Transverse colon (tissue), 4 donors: ENCODE data around the gene PSEN2. TPM values are rescaled to one million over a fixed set of nuclear protein-coding genes. Genes with fewer than 3 reads are reported as not detected.

ENCODE experiments used
- DNase-seq: peaks from one replicate; pipeline ENCODE4 v3.0.0-alpha.2; 2019
- H3K27ac ChIP-seq, 4 donors: fragments of 200-600 bp; sonication (generic); 2 replicates each; pipeline ENCODE4 v1.5.1; 2016 to 2018; ENCODE audit warnings: inconsistent platforms in 4 of 4
- H3K27me3 ChIP-seq: fragments of 200-600 bp; sonication (generic); 2 replicates; pipeline ENCODE4 v1.5.1; 2017; ENCODE audit warnings: inconsistent platforms
- H3K36me3 ChIP-seq, 4 donors: fragments of 200-600 bp; sonication (generic); 2 replicates each; pipeline ENCODE4 v1.5.1; 2017 to 2019; ENCODE audit warnings: inconsistent platforms in 4 of 4
- H3K4me1 ChIP-seq, 4 donors: fragments of 200-600 bp; sonication (generic); 2 replicates each; pipeline ENCODE4 v1.5.1; 2017 to 2020; ENCODE audit warnings: inconsistent platforms in 4 of 4
- H3K4me3 ChIP-seq, 4 donors: fragments of 200-600 bp; sonication (generic); 1 replicate in 1 of 4; 2 replicates in 3 of 4; pipeline versions ENCODE4 v1.5.1 to v1.6.1; 2017 to 2019; ENCODE audit warnings: inconsistent platforms in 4 of 4
- H3K9me3 ChIP-seq, 2 donors: fragments of 200-600 bp; sonication (generic); 2 replicates each; pipeline ENCODE4 v1.5.1; 2017 to 2019; ENCODE audit warnings: inconsistent platforms in 2 of 2
- EP300 ChIP-seq: sonication (generic); formaldehyde crosslinking; IDR thresholded peaks from one replicate; pipeline ENCODE4 v1.6.1; 2017; ENCODE audit warnings: antibody characterized with exemption, low read depth
- POLR2A ChIP-seq: fragments of 450-650 bp; IDR thresholded peaks from one replicate; pipeline ENCODE4 v1.6.1; 2016; ENCODE audit warnings: antibody characterized with exemption, mild to moderate bottlenecking, moderate library complexity
- POLR2AphosphoS5 ChIP-seq, 3 donors: sonication (generic); formaldehyde crosslinking; IDR thresholded peaks; one replicate each; pipeline ENCODE4 v1.6.1; 2016; ENCODE audit warnings: antibody characterized with exemption in 3 of 3
- WGBS, 2 donors: methylation state at CpG; one replicate each; pipeline ENCODE4 v1.1.5; 2018; ENCODE audit warnings: low coverage in 1 of 2; 5-methylcytosine and 5-hydroxymethylcytosine counted together
- in situ Hi-C, 4 donors: fragments of 200-750 bp; cut with MboI; loops; one replicate each; pipeline versions ENCODE4 v1.15.0 to v1.15.1; 2017; ENCODE audit warnings: low sequenced_read_pairs in 3 of 4, low pct_ligation_motif_present in 1 of 4, low pct_unique_long_range_greater_than_20kb in 1 of 4
- intact Hi-C: fragments of 100-400 bp; cut with DNase I; formaldehyde crosslinking; loops from one replicate; pipeline ENCODE4 v1.15.1; 2023; ENCODE audit warnings: low total_unique reads
- total RNA-seq, 4 donors: library from RNA; depleted of rRNA; stranded (reverse); fragments of >200 nt; gene quantifications; one replicate each; pipeline ENCODE4 v1.1.0, GENCODE V29; 2016
- TF ChIP-seq, protein P1 (sequence below), 5 experiments: fragments of 200-600 bp in 3 of 5; fragments of 450-650 bp in 2 of 5; sonication (generic) in 3 of 5; IDR thresholded peaks; 1 replicate in 2 of 5; 2 replicates in 3 of 5; pipeline ENCODE4 v1.5.1; 2016 to 2017; ENCODE audit warnings: antibody characterized with exemption in 5 of 5, inconsistent platforms in 3 of 5, mild to moderate bottlenecking in 2 of 5, moderate library complexity in 1 of 5

The PSEN2 gene
- total RNA-seq, 4 donors from 2014 or later, result 24.6 to 47.5 (median 35.6) TPM

DNA sequence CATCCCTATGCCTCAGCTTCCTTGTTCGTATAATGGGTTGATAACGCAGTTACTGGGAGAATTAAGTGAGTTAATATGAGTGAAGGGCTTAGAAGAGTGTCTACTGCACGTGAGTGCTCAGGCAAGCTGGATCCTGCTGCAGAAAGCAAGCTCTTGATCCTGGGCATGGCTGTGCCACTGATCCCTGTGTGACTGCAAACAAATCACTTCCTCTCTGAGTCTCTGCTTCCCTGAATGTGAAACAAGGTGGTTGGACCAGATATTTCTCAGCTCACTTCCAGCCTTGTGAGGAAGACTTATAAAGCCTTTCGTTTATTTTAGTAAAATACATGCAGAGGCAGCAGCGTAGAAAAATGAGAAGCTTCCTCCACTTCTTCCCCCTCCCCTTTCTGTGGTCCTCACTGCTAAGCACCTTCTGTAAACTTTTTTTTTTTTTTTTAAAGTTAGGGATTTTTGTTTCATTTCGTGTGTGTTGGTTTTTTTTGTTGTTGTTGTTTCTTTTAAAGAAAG is 13.8 kb downstream of the PSEN2 start:
- no peak for DNase-seq
- WGBS, 2 donors, result 42 to 67% methylated on average over 3 to 6 of the region's 6 CpGs
- Histone ChIP-seq H3K4me3 (no peak overlapping the region), H3K27ac (no peak overlapping the region), H3K27me3 (no peaks in the 10 kb centered on the region), H3K36me3 (peaks cover 0 to 4% (median 0%) of the 10 kb centered on the region in 4 donors), H3K4me1 (peaks cover 5 to 22% (median 13%) of the 10 kb centered on the region in 4 donors), H3K9me3 (no peaks in the 10 kb centered on the region)
- TF ChIP-seq, protein P1, sequence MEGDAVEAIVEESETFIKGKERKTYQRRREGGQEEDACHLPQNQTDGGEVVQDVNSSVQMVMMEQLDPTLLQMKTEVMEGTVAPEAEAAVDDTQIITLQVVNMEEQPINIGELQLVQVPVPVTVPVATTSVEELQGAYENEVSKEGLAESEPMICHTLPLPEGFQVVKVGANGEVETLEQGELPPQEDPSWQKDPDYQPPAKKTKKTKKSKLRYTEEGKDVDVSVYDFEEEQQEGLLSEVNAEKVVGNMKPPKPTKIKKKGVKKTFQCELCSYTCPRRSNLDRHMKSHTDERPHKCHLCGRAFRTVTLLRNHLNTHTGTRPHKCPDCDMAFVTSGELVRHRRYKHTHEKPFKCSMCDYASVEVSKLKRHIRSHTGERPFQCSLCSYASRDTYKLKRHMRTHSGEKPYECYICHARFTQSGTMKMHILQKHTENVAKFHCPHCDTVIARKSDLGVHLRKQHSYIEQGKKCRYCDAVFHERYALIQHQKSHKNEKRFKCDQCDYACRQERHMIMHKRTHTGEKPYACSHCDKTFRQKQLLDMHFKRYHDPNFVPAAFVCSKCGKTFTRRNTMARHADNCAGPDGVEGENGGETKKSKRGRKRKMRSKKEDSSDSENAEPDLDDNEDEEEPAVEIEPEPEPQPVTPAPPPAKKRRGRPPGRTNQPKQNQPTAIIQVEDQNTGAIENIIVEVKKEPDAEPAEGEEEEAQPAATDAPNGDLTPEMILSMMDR (IDR thresholded peaks at IDR 0.05), result no peak
- no peak for TF ChIP-seq POLR2AphosphoS5 (IDR thresholded peaks at IDR 0.05)
- no peak for TF ChIP-seq EP300
- no peak for TF ChIP-seq POLR2A
- intact Hi-C loops, result no loop called here
- in situ Hi-C loops, result no loop called here

DNA sequence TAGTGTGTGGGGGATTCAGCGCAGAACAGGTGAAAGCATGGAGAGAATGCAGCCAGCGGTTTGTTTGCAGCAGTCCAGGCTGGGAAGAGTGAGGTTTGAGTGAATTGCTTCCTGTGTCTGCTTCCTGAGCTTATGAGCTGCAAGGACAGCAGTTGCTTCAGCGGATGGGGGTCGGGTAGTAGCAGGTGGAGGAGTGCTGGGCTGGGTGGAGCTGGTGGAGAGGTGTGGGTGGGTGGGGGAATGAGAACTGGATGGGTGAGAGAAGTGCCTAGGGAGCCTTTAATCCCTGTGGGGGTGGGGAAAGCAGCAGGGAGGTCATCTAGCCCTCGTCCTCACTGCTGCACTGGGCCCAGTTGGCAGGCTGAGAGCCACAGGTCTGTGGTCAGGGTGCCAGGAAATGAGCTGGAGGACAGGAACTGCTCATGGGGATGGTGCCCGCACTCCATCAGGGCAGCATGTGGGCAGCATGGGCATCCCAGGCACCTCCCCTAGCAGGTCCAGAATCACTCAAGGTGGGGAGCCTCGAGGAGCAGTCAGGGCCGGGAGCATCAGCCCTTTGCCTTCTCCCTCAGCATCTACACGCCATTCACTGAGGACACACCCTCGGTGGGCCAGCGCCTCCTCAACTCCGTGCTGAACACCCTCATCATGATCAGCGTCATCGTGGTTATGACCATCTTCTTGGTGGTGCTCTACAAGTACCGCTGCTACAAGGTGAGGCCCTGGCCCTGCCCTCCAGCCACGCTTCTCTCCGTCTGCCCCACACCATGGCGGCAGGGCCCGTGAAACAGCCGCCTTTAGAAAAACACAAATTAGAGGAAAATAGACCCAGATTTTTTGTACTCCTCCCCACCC is 14.8 kb downstream of the PSEN2 start:
- H3K4me3 ChIP-seq, result no peak overlapping the region
- H3K27me3 ChIP-seq, result no peaks in the 10 kb centered on the region
- 64 to 88% methylated on average over 3 to 20 of the region's 20 CpGs for WGBS, 2 donors
- intact Hi-C loops (no loop called here), in situ Hi-C loops (no loop called here)
- peaks cover 0 to 4% (median 0%) of the 10 kb centered on the region in 4 donors for H3K36me3 ChIP-seq
- H3K27ac ChIP-seq, result no peak overlapping the region
- no peak for DNase-seq
- peaks cover 5 to 22% (median 13%) of the 10 kb centered on the region in 4 donors for H3K4me1 ChIP-seq
- TF ChIP-seq POLR2AphosphoS5 (IDR thresholded peaks at IDR 0.05), result no peak
- no peaks in the 10 kb centered on the region for H3K9me3 ChIP-seq

GRCh38 chr1:226886122-226886901 is 15.9 kb downstream of the PSEN2 start:
- 54 to 80% methylated on average over 4 to 9 of the region's 9 CpGs for WGBS, 2 donors
- intact Hi-C loops, result no loop called here
- in situ Hi-C loops, result no loop called here

DNA sequence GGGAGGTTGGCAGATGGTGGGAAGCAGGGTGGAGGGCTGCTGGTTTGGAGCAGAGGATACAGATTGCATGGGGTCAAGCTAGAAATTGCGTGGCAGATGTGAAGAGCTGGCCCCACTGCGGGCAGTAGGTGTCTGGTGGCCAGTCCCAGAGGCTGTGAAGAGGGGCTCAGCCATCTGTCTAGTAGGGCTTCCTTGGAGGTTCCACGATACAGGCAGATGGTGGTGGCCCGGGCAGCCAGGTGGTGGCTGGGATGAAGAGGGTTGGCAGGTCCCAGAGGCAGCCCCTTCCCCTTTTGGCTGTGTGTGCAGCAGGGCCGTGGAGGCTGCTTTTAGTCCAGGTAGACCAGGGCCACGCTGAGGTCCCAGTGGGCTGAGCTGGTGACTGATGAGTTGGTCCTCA is 16.6 kb downstream of the PSEN2 start:
- 92% methylated on average over 6 of the region's 6 CpGs; no CpG with 5 or more reads in 1 of the 2 donors for WGBS, 2 donors
- DNase-seq, result no peak
- TF ChIP-seq POLR2A (no peak), POLR2AphosphoS5 (IDR thresholded peaks at IDR 0.05) (no peak), EP300 (no peak)
- TF ChIP-seq, protein P1 (IDR thresholded peaks at IDR 0.05), result no peak
- H3K9me3 ChIP-seq, result no peaks in the 10 kb centered on the region
- peaks cover 5 to 21% (median 13%) of the 10 kb centered on the region in 4 donors for H3K4me1 ChIP-seq
- in situ Hi-C loops (no loop called here), intact Hi-C loops (no loop called here)
- no peak overlapping the region for H3K4me3 ChIP-seq
- H3K27me3 ChIP-seq, result no peaks in the 10 kb centered on the region
- H3K36me3 ChIP-seq, result peaks cover 0 to 4% (median 0%) of the 10 kb centered on the region in 4 donors
- no peak overlapping the region for H3K27ac ChIP-seq

More at GRCh38 chr1:226886122-226886901, 15.9 kb downstream of the PSEN2 start:
- no peak for TF ChIP-seq EP300
- TF ChIP-seq POLR2AphosphoS5 (IDR thresholded peaks at IDR 0.05), result no peak
- TF ChIP-seq, protein P1 (IDR thresholded peaks at IDR 0.05), result no peak
- no peak for TF ChIP-seq POLR2A
- no peak for DNase-seq
- Histone ChIP-seq H3K4me1 (peaks cover 5 to 22% (median 13%) of the 10 kb centered on the region in 4 donors), H3K36me3 (peaks cover 0 to 4% (median 0%) of the 10 kb centered on the region in 4 donors), H3K27me3 (no peaks in the 10 kb centered on the region), H3K9me3 (no peaks in the 10 kb centered on the region), H3K27ac (no peak overlapping the region), H3K4me3 (no peak overlapping the region)
